ENCODE results near the gene PLCL2.
"Not testable (repeated sequence)": the region's sequence is repeated elsewhere in the genome, so short reads cannot be mapped to it uniquely, and the experiment has no call there.

The PLCL2 gene

DNA sequence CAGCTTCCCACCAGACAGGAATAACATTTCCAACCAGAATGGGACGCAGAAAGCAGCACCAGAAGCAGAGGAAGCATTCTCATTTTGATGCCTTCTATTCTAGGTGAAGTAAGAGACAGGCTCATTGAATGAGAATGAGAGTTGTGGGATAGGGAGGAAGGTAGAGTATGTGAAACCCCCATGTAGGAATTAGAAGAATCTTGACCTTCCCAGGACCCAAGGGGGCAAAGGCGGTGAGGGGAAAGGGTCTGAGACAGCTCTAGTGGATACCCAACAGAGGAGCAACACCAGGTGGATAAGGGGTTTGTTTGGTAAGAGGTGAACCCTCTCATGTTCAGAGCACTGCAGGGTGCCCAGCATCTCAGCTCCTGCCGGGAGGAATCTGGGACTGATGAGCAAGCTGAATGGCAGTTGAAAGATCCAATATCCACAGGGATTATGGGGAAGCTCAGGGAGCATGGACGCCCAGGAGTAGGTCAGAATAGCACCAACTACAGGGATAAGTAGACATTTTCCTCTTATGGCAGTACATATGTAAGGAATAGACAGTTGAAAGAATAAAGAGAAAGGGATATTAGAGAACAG, 77.0 kb downstream of the PLCL2 start:
- no peak for DNase-seq (ENCODE audit: low read depth in 2 of 2)

- no peak for DNase-seq (ENCODE audit: low read depth in 2 of 2)
Observed at GRCh38 chr3:16975083-16975482, 90.3 kb downstream of the PLCL2 start.

- DNase-seq (ENCODE audit: low read depth in 2 of 2): no peak
Observed at GRCh38 chr3:16978234-16978920, 93.6 kb downstream of the PLCL2 start.

DNA sequence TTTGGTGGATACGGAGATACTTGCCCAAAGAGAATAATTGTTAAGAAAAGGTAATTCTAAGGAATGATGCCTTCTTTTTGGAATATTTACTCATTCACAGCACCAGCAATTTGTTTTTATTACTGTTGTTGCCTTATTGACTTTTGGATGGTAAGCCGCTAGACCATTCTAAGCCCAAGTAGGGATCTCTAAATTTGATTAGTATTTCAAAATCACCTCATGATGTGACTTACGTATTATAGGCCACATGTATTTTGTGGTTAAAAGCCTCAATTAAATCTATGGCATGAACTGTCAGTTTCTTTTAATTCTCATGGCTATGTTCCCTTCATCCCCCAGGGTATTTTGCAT, 94.1 kb downstream of the PLCL2 start:
- no peak for DNase-seq (ENCODE audit: low read depth in 2 of 2)

DNA sequence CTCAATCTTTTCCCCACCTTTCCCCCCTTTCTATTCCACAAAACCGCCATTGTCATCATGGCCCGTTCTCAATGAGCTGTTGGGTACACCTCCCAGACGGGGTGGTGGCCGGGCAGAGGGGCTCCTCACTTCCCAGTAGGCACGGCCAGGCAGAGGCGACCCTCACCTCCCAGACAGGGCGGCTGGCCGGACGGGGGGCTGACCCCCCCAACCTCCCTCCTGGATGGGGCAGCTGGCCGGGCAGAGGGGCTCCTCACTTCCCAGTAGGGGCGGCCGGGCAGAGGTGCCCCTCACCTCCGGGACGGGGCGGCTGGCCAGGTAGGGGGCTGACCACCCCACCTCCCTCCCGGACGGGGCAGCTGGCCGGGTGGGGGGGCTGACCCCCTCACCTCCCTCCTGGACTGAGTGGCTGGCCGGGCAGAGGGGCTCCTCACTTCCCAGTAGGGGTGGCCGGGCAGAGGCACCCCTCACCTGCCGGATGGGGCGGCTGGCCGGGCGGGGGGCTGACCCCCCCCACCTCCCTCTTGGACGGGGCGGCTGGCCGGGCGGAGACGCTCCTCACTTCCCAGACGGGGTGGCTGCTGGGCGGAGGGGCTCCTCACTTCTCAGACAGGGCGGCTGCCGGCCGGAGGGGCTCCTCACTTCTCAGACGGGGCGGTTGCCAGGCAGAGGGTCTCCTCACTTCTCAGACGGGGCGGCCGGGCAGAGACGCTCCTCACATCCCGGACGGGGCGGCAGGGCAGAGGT, 95.2 kb downstream of the PLCL2 start:
- DNase-seq (ENCODE audit: low read depth in 2 of 2): not testable (repeated sequence)

- DNase-seq (ENCODE audit: low read depth in 2 of 2): not testable (repeated sequence)
Observed at GRCh38 chr3:16980526-16980925, 95.8 kb downstream of the PLCL2 start.

DNA sequence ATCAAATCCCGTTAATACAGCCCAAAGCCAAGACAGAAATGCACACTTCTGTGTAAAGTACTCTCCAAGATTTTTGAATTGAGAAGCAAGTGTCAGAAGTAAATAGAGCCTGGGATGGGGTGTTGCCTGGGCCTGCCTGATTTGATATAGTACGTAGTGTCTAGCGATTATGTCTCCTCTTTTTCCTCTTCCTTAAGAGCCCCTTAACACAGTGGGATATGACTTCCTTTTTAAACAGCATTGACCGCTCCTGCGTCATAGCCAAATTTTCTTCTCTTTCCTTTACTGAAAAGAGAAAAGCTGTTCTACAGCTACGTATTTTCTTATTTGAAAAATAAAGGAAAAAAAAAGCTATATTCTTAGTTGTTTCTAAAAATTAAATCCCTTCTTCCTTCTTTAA, 97.7 kb downstream of the PLCL2 start:
- no peak for DNase-seq (ENCODE audit: low read depth in 2 of 2)

DNA sequence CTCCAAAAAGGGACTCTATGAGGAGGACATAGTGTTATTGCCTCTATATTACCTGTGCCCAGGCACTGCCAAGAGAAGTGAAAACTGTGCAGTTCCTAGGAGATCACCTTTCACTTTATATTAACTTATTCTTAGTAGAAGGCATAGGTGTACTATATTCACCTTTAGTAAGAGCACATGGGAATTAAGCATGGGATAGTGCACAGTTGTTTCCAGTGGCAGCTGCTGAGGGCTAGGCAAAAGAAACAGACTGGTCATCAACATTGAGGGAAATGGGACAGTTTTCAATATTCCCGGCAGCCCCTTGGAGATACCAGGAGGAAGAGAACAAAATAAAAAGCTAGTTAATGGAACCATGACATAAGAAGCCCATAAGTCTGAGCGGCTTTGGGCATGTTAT, 100.9 kb downstream of the PLCL2 start:
- DNase-seq (ENCODE audit: low read depth in 2 of 2): no peak

GRCh38 chr3:16987141-16987540, 102.4 kb downstream of the PLCL2 start:
- no peak for DNase-seq (ENCODE audit: low read depth in 2 of 2)

- no peak for DNase-seq (ENCODE audit: low read depth in 2 of 2)
Observed at GRCh38 chr3:16990163-16990562, 105.4 kb downstream of the PLCL2 start.

DNA sequence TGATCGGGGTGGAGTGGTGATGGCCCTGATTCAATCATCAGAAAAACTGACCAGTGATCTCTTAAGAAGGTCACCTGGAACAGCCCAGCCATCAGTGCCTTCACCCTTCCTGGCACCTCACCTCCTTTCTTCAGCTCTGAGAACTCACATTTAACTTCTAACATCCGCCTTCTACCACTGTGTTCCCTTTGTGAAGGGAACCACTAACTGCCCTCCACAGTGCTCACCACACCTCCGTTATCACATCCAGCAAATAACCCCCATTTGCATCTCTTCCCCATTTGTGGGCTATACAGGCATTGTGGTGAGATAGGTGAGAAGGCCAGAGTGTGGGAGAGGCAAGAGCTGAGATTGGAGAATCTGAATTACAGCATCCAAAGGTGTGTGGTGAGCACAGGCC, 107.4 kb downstream of the PLCL2 start:
- DNase-seq (ENCODE audit: low read depth in 2 of 2): no peak

- no peak for DNase-seq (ENCODE audit: low read depth in 2 of 2)
Observed at GRCh38 chr3:16993227-16993626, 108.5 kb downstream of the PLCL2 start.

DNA sequence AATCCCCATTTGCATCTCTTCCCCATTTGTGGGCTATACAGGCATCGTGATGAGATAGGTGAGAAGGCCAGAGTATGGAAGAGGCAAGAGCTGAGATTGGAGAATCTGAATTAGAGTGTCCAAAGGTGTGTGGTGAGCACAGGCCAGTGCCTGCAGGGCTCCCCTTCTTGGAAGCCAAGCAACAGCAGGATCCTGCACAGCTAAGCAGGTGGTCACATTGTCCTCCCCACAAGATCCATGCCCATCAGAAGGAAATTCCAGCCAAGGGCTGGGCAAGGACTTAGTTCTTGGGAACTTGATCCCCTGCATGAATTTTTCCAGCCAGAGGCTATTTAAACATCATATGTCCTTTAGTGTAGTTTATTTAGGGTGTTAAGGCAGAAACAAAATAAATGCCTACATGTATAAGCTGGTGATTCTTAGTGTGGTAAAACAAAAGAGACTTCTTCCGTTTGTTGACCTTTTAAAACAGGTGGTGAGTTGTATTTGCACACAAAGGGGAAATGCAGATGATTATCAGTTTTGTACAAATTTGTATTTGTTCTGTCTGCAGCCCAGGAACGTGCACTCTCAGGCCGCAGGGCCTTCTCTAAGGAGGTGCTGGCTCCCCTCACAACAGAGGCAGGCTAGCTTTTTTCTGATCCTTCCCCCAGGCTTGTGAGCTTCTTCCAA, 110.2 kb downstream of the PLCL2 start:
- DNase-seq (ENCODE audit: low read depth in 2 of 2): no peak

GRCh38 chr3:16995601-16996000, 110.8 kb downstream of the PLCL2 start:
- DNase-seq (ENCODE audit: low read depth in 2 of 2): no peak

GRCh38 chr3:16998236-16998923, 113.6 kb downstream of the PLCL2 start:
- DNase-seq (ENCODE audit: low read depth in 2 of 2): no peak

- no peak for DNase-seq (ENCODE audit: low read depth in 2 of 2)
Observed at GRCh38 chr3:16999161-16999560, 114.4 kb downstream of the PLCL2 start.

- DNase-seq (ENCODE audit: low read depth in 2 of 2): no peak
Observed at GRCh38 chr3:16999871-17000270, 115.1 kb downstream of the PLCL2 start.

DNA sequence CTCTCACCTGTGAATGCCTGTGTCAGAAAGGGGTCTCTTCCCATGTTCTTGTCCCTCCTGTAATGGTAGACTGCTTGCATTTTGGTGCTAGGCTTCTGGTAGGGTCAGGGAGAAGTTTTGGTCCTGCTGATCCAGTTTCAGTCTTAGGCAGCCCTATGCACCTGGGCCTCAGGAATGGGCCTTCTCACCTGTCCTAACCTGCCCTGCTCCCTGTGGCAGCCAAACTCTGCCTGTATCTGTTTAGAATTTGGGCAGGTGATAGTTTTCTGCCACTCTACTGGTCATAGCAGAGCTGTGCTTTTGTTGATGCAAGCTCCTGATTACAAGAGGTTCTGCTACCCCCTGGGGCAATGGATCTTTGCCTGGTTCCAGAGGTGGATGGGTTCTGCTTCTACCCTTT, 118.7 kb downstream of the PLCL2 start:
- DNase-seq (ENCODE audit: low read depth in 2 of 2): no peak

DNA sequence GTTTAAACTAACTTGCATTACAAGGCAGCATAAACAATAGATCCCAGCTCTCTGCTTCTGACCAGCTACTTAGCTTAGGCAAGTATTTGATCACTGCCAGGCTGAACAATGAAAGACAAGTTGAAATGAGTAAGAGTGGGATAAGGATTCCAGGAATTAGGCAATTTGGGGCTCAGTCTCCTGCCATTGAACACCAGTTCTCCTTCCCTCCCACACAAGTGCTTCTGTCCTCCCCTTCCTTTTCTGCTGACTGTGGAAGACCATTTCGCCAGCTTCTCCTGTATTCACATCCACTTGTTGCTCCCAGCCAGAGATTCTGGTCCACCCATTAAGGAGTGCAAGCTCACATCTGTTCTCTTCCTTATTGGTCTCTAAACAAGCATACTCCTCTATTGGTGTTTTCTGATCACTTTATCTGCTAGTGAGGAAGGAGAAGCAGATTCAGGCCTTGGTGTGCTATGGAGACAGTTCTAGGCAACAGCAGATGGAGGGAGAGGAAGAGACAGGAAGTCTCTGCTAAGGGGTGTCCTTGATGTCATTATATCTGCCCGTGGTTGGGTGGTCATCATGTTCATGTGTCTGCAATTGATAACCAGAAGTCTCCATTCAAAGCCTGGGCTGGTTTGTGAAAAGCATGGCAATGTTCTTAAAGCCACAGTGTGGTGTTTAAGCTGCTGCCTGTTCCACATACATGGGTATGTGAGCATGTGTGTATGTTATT, 121.5 kb downstream of the PLCL2 start:
- DNase-seq (ENCODE audit: low read depth in 2 of 2): no peak

DNA sequence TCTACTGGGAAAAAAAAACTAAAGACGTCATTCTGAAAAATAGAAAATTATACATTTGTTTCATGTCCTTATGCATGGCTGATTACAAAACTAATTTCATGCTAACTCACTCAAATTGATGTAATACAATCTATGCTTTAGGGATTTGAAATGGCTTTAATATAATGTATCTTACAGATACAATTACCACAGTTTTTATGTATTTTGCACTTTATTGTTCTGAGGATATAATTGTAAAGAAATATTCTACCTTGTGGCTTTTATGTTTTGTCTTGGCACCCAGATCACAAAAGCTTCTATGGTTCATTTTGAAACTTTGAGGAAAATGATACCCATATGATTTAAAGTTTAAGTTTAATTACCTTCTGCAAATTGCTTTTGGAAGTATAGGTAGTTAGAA, 122.5 kb downstream of the PLCL2 start:
- no peak for DNase-seq (ENCODE audit: low read depth in 2 of 2)

GRCh38 chr3:17009826-17010225, 125.1 kb downstream of the PLCL2 start:
- no peak for DNase-seq (ENCODE audit: low read depth in 2 of 2)

Measured in stimulated activated CD4-positive, alpha-beta T cell treated with anti-CD3 and anti-CD28 coated beads, Interleukin-12 subunit alpha, Interleukin-12 subunit beta, amount 100 ng/mL, for 24 hours (primary cell).